ENCODE data around the gene MAP1LC3A.

- TF ChIP-seq CTCF (conservative IDR thresholded peaks at IDR 0.05 in 1 of 2, IDR thresholded peaks at IDR 0.05 in 1 of 2; ENCODE audit: extremely low read depth in 1 of 2, insufficient read depth in 1 of 2, low read depth in 1 of 2, low read length in 2 of 2) (no peak), EZH2 (IDR thresholded peaks at IDR 0.05; ENCODE audit: borderline replicate concordance, low read length) (no peak)
Observed at GRCh38 chr20:34559311-34560140, 1.0 kb downstream of the MAP1LC3A start.

Measured in mammary epithelial cell (primary cell).